HepG2 (cell line): Measurements from ENCODE around the gene OR9A2. TPM values are rescaled to one million over a fixed set of nuclear protein-coding genes. Genes with fewer than 3 reads are reported as not detected.
A peak's percentile ranks its signal among the peaks of the same experiment; 100 is the strongest.

Source experiments
- ATAC-seq: fragments of 200-7000 bp; cut with Tn5 transposase; 3 replicates; pipeline ENCODE4 v1.9.1; 2020; ENCODE audit warnings: mild to moderate bottlenecking, moderate library complexity
- BruUV-seq: library from RNA; stranded (reverse); fragments of 400-500 nt; replicated peaks from 2 replicates; lab custom pipeline; 2021; lab: Mats Ljungman, UMichigan
- CTCF ChIA-PET: fragments of 300-600 bp; formaldehyde crosslinking; extraction: SDS; loops from one replicate; lab custom pipeline; 2021; ENCODE audit warnings: low total read pairs, inconsistent platforms, low intra/inter-chr PET ratio; lab: Yijun Ruan, JAX
- POLR2A ChIA-PET: fragments of 350-600 bp; sonication (Branson Sonifier 250); formaldehyde crosslinking; loops from one replicate; lab custom pipeline; 2020; ENCODE audit warnings: antibody characterized with exemption, inconsistent platforms; lab: Yijun Ruan, JAX
- DNase-seq: peaks from one replicate; pipeline ENCODE4 v3.0.0-alpha.2; 2015; ENCODE audit warnings: low spot score
- FAIRE-seq: peaks from 3 replicates; lab custom pipeline; 2011; peaks lifted over from hg19 to GRCh38; lab: Jason Lieb, UNC
- H2AFZ ChIP-seq: one replicate; pipeline ENCODE4 v1.6.1; 2011; ENCODE audit warnings: low read length, inconsistent platforms
- H3K27ac ChIP-seq: fragments of 300-600 bp; 3 replicates; pipeline ENCODE4 v1.8.0; 2011; ENCODE audit warnings: mixed run types, mild to moderate bottlenecking, mixed read lengths, low read length, inconsistent platforms; ENCODE audit not compliant: insufficient read depth; ENCODE audit errors: extremely low read length
- H3K27me3 ChIP-seq, 2 experiments: fragments of 200-600 bp in 1 of 2; 2 replicates in 1 of 2; 3 replicates in 1 of 2; pipeline versions ENCODE4 v1.6.0 to v1.8.0; 2011; ENCODE audit warnings: low read length in 2 of 2, mild to moderate bottlenecking in 2 of 2, moderate library complexity in 2 of 2, inconsistent platforms in 1 of 2; ENCODE audit not compliant: insufficient read depth in 2 of 2, control insufficient read depth in 1 of 2
- H3K36me3 ChIP-seq, 2 experiments: fragments of 200-600 bp in 1 of 2; replicated peaks in 1 of 2; 2 replicates in 1 of 2; 3 replicates in 1 of 2; pipeline versions ENCODE4 v1.5.1 to v1.8.0; 2011; ENCODE audit warnings: low read length in 2 of 2, inconsistent platforms in 1 of 2; ENCODE audit not compliant: insufficient read depth in 2 of 2, control insufficient read depth in 1 of 2
- H3K4me1 ChIP-seq: 2 replicates; pipeline ENCODE4 v1.5.1; 2012; ENCODE audit warnings: low read length, inconsistent platforms; ENCODE audit not compliant: insufficient read depth
- H3K4me2 ChIP-seq: 2 replicates; pipeline ENCODE4 v1.6.0; 2011; ENCODE audit warnings: low read depth, low read length, inconsistent platforms
- H3K4me3 ChIP-seq, 3 experiments: fragments of 200-600 bp in 1 of 3; sonication (generic), shearing (Covaris generic) in 1 of 3; replicated peaks in 1 of 3; 2 replicates each; pipeline ENCODE4 v1.5.1; 2011 to 2016; ENCODE audit warnings: low read length in 3 of 3, inconsistent platforms in 2 of 3, low read depth in 2 of 3, mild to moderate bottlenecking in 2 of 3, control low read depth in 1 of 3, mixed read lengths in 1 of 3; ENCODE audit not compliant: insufficient read depth in 1 of 3
- H3K79me2 ChIP-seq: one replicate; pipeline ENCODE4 v1.6.1; 2011; ENCODE audit warnings: low read length, inconsistent platforms; ENCODE audit not compliant: insufficient read depth
- H3K9ac ChIP-seq: 2 replicates; pipeline ENCODE4 v1.6.0; 2011; ENCODE audit warnings: mild to moderate bottlenecking, low read depth, low read length, inconsistent platforms; ENCODE audit not compliant: insufficient read depth
- H3K9me3 ChIP-seq: 2 replicates; pipeline ENCODE4 v1.5.1; 2012; ENCODE audit warnings: mild to moderate bottlenecking, low read length
- H4K20me1 ChIP-seq: 2 replicates; pipeline ENCODE4 v1.6.0; 2011; ENCODE audit warnings: inconsistent platforms, mild to moderate bottlenecking, low read length, moderate library complexity; ENCODE audit not compliant: insufficient read depth
- ASH2L ChIP-seq: fragments of 300-600, 200-600 bp; sonication (generic); IDR thresholded peaks from 2 replicates; pipeline ENCODE4 v1.7.0; 2017; ENCODE audit warnings: low read depth, mild to moderate bottlenecking, moderate library complexity, mixed read lengths, low read length; ENCODE audit not compliant: insufficient read length
- ESRRA ChIP-seq: sonication (generic); formaldehyde crosslinking; IDR thresholded peaks from 2 replicates; pipeline ENCODE4 v1.5.1; 2020; ENCODE audit warnings: mild to moderate bottlenecking, low read depth, missing genetic modification reagents
- EZH2 ChIP-seq: conservative IDR thresholded peaks from 2 replicates; pipeline ENCODE4 v1.6.1; 2012; ENCODE audit warnings: mild to moderate bottlenecking, low read depth, low read length, moderate library complexity
- FOSL2 ChIP-seq: sonication (generic); formaldehyde crosslinking; IDR thresholded peaks from 2 replicates; pipeline ENCODE4 v1.4.0; 2020; ENCODE audit warnings: missing genetic modification reagents
- FOXK2 ChIP-seq: fragments of 450-650 bp; IDR thresholded peaks from 2 replicates; pipeline ENCODE4 v1.6.1; 2016
- HDAC2 ChIP-seq: sonication (generic); formaldehyde crosslinking; IDR thresholded peaks from 2 replicates; pipeline ENCODE4 v1.4.0; 2020; ENCODE audit warnings: missing genetic modification reagents
- HMG20A ChIP-seq: IDR thresholded peaks from 2 replicates; pipeline ENCODE4 v1.6.1; 2016; ENCODE audit warnings: borderline replicate concordance
- ZNF772 ChIP-seq: sonication (generic); formaldehyde crosslinking; IDR thresholded peaks from 2 replicates; pipeline ENCODE4 v1.5.0; 2020; ENCODE audit warnings: mild to moderate bottlenecking, missing genetic modification reagents
- WGBS: methylation state at CpG from one replicate; pipeline ENCODE4 v1.1.6; 2017; ENCODE audit warnings: low lambda C conversion rate; 5-methylcytosine and 5-hydroxymethylcytosine counted together
- in situ Hi-C: cut with HindIII; loops from 2 replicates; pipeline ENCODE4 v1.10.0; 2017; ENCODE audit warnings: low pct_unique_long_range_greater_than_20kb; ENCODE audit not compliant: extremely low pct_ligation_motif_present
- intact Hi-C: fragments of 100-400 bp; cut with micrococcal nuclease; formaldehyde crosslinking; loops from one replicate; pipeline ENCODE4 v1.10.0; 2022; ENCODE audit not compliant: unreplicated experiment
- polyA plus RNA-seq, 8 experiments: library from polyadenylated mRNA; depleted of rRNA in 3 of 8; stranded (reverse) in 7 of 8; unstranded in 1 of 8; fragments of >200 nt; fragmentation: Illumina TruSeq in 4 of 8; extraction: Trizol in 4 of 8; gene quantifications; 2 replicates each; pipeline versions ENCODE4 v1.2.1 to v1.2.3, GENCODE V29; 2011 to 2016; ENCODE audit warnings: low read depth in 4 of 8, missing spikeins in 1 of 8, mixed read lengths in 1 of 8; ENCODE audit not compliant: insufficient read depth in 1 of 8
- total RNA-seq, 5 experiments: library from RNA; depleted of rRNA; stranded (reverse); fragments of >200 nt; fragmentation: Illumina TruSeq; extraction: Trizol; gene quantifications; 2 replicates each; pipeline ENCODE4 v1.2.3, GENCODE V29; 2016; ENCODE audit warnings: low read depth in 1 of 5
- TF ChIP-seq, protein P1 (sequence below): sonication (generic); formaldehyde crosslinking; IDR thresholded peaks from 2 replicates; pipeline ENCODE4 v1.9.0; 2021; ENCODE audit warnings: missing genetic modification reagents, mild to moderate bottlenecking, borderline replicate concordance

OR9A2 gene
- total and polyA plus RNA-seq, 2 of the 13 experiments (the other 11 are each of a cell fraction or from before 2014, with no cell fraction given): not detected

DNA sequence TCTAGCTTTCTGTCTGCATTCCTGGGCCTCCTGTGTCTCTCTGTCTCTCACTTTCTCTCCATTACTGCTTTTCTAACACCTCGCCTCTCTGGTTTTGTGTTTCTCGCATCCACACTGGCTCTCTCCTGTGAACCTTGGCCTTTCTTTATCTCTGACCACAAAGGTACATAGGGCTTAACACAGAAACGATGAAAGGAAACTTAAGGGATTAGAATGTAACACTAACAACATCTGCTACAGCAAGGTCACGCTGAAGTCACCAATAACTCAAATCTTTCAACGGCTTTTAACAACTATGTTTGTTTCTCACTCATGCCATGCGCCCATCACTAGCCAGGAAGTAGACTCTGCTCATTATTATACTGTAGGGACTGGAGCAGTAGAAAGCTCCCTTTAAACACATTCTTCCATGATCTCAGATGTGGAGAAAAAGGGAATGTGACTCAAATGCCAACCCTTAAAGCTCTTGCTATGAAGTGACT lies 15.9 kb upstream of the OR9A2 start (continued):
- peak; percentile 69 for TF ChIP-seq HMG20A (CRISPR knock-in tag)
- no peak for TF ChIP-seq EZH2
- TF ChIP-seq HDAC2 (CRISPR knock-in tag): peak; percentile 85

DNA sequence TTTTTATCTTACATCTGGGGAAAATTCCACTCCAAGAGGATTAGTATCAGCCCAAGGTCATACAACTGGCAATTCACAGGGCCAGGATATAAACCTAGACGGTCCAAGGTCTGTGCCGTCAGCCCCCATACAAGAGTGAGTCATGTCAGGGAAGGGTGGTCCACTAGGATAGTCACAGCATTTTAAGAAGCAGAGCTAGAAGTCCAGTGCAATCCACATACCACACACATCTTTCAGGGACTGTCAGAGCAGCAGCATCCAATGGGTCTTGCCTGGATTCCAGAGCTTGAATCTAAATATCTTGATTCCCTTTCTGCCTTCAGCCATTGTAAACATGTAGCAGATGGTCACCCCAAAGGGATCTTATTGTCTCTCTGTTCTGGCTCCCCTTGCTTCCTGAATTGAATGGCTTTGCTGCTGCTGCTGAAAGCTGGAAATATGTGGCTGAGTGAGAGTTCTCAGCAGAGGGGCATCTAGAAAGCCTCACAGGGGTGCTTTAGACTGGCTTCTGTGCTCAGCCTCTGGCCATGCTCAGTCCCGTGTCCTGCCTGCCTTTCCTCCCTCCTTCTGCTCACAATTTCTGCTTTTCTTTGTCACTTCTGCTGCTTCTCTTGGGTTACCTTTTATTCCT lies 15.3 kb upstream of the OR9A2 start:
- H3K4me3 ChIP-seq: no peak overlapping the region
- H3K9ac ChIP-seq: no peak overlapping the region
- no peak for TF ChIP-seq FOXK2
- TF ChIP-seq, protein P1, sequence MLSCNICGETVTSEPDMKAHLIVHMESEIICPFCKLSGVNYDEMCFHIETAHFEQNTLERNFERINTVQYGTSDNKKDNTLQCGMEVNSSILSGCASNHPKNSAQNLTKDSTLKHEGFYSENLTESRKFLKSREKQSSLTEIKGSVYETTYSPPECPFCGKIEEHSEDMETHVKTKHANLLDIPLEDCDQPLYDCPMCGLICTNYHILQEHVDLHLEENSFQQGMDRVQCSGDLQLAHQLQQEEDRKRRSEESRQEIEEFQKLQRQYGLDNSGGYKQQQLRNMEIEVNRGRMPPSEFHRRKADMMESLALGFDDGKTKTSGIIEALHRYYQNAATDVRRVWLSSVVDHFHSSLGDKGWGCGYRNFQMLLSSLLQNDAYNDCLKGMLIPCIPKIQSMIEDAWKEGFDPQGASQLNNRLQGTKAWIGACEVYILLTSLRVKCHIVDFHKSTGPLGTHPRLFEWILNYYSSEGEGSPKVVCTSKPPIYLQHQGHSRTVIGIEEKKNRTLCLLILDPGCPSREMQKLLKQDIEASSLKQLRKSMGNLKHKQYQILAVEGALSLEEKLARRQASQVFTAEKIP (CRISPR knock-in tag): no peak
- TF ChIP-seq ESRRA: 0 out of 2 replicates have a peak, but pooled peaks have one; percentile 3
- peak; percentile 49 for TF ChIP-seq ASH2L
- TF ChIP-seq FOSL2 (CRISPR knock-in tag): peak; percentile 48; the same call in 1 of the 2 replicates
- 0 out of 2 replicates have a peak, but pooled peaks have one; percentile 31 for TF ChIP-seq ZNF772 (CRISPR knock-in tag)
- peak; percentile 7 for DNase-seq
- no peaks in the 10 kb centered on the region for H3K9me3 ChIP-seq
- ATAC-seq: peak; percentile 82
- H3K79me2 ChIP-seq: no peaks in the 10 kb centered on the region
- ChIA-PET POLR2A (no interaction called here), CTCF (no interaction called here)
- no peak for FAIRE-seq
- WGBS: 0% methylated on average over 3 of the region's 3 CpGs
- peaks cover 23% of the 10 kb centered on the region for H3K4me1 ChIP-seq
- H4K20me1 ChIP-seq: no peaks in the 10 kb centered on the region
- in situ Hi-C loops (no loop called here), intact Hi-C loops (no loop called here)
- H3K4me2 ChIP-seq: no peak overlapping the region
- peaks cover 0 to 3% of the 10 kb centered on the region in 2 experiments; a peak in 3 of 5 replicates for H3K27me3 ChIP-seq
- H3K27ac ChIP-seq: peak overlapping the region; percentile 54
- BruUV-seq: no TSS peak
- no peaks in the 10 kb centered on the region for H3K36me3 ChIP-seq
- no peak overlapping the region for H2AFZ ChIP-seq
